Transverse colon (tissue), 4 donors: ENCODE data around the gene ENKUR. TPM values are rescaled to one million over a fixed set of nuclear protein-coding genes. Genes with fewer than 3 reads are reported as not detected.

Source experiments
- DNase-seq: peaks from one replicate; pipeline ENCODE4 v3.0.0-alpha.2; 2019
- H3K27ac ChIP-seq, 4 donors: fragments of 200-600 bp; sonication (generic); 2 replicates each; pipeline ENCODE4 v1.5.1; 2016 to 2018; ENCODE audit warnings: inconsistent platforms in 4 of 4
- H3K27me3 ChIP-seq: fragments of 200-600 bp; sonication (generic); 2 replicates; pipeline ENCODE4 v1.5.1; 2017; ENCODE audit warnings: inconsistent platforms
- H3K36me3 ChIP-seq, 4 donors: fragments of 200-600 bp; sonication (generic); 2 replicates each; pipeline ENCODE4 v1.5.1; 2017 to 2019; ENCODE audit warnings: inconsistent platforms in 4 of 4
- H3K4me1 ChIP-seq, 4 donors: fragments of 200-600 bp; sonication (generic); 2 replicates each; pipeline ENCODE4 v1.5.1; 2017 to 2020; ENCODE audit warnings: inconsistent platforms in 4 of 4
- H3K4me3 ChIP-seq, 4 donors: fragments of 200-600 bp; sonication (generic); 1 replicate in 1 of 4; 2 replicates in 3 of 4; pipeline versions ENCODE4 v1.5.1 to v1.6.1; 2017 to 2019; ENCODE audit warnings: inconsistent platforms in 4 of 4
- H3K9me3 ChIP-seq, 2 donors: fragments of 200-600 bp; sonication (generic); 2 replicates each; pipeline ENCODE4 v1.5.1; 2017 to 2019; ENCODE audit warnings: inconsistent platforms in 2 of 2
- CTCF ChIP-seq, 5 experiments: fragments of 200-600 bp in 3 of 5; fragments of 450-650 bp in 2 of 5; sonication (generic) in 3 of 5; IDR thresholded peaks; 1 replicate in 2 of 5; 2 replicates in 3 of 5; pipeline ENCODE4 v1.5.1; 2016 to 2017; ENCODE audit warnings: antibody characterized with exemption in 5 of 5, inconsistent platforms in 3 of 5, mild to moderate bottlenecking in 2 of 5, moderate library complexity in 1 of 5
- EP300 ChIP-seq: sonication (generic); formaldehyde crosslinking; IDR thresholded peaks from one replicate; pipeline ENCODE4 v1.6.1; 2017; ENCODE audit warnings: antibody characterized with exemption, low read depth
- POLR2A ChIP-seq: fragments of 450-650 bp; IDR thresholded peaks from one replicate; pipeline ENCODE4 v1.6.1; 2016; ENCODE audit warnings: antibody characterized with exemption, mild to moderate bottlenecking, moderate library complexity
- POLR2AphosphoS5 ChIP-seq, 3 donors: sonication (generic); formaldehyde crosslinking; IDR thresholded peaks; one replicate each; pipeline ENCODE4 v1.6.1; 2016; ENCODE audit warnings: antibody characterized with exemption in 3 of 3
- WGBS, 2 donors: methylation state at CpG; one replicate each; pipeline ENCODE4 v1.1.5; 2018; ENCODE audit warnings: low coverage in 1 of 2; 5-methylcytosine and 5-hydroxymethylcytosine counted together
- in situ Hi-C, 4 donors: fragments of 200-750 bp; cut with MboI; loops; one replicate each; pipeline versions ENCODE4 v1.15.0 to v1.15.1; 2017; ENCODE audit warnings: low sequenced_read_pairs in 3 of 4, low pct_ligation_motif_present in 1 of 4, low pct_unique_long_range_greater_than_20kb in 1 of 4
- intact Hi-C: fragments of 100-400 bp; cut with DNase I; formaldehyde crosslinking; loops from one replicate; pipeline ENCODE4 v1.15.1; 2023; ENCODE audit warnings: low total_unique reads
- total RNA-seq, 4 donors: library from RNA; depleted of rRNA; stranded (reverse); fragments of >200 nt; gene quantifications; one replicate each; pipeline ENCODE4 v1.1.0, GENCODE V29; 2016

The ENKUR gene
- total RNA-seq, 4 donors from 2014 or later, result 1.1 TPM; not detected in 3

DNA sequence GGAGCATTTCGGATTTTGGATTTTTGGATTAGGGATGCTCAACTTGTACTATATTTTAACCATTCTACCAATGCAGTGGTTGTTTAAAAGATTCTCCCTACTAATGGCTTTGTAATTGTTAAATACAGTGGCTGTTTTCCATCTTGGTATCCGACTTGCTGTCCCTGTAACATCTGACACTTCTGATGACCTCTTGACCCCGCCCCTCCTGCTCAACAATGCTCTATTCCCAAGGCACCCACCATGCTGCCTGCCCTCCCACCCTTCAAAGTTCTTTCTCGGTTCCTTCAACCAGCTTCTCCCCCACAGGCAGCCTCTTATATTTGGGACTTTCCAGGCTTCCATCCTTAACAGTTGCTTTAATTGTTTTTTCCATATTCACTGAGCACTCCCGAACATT is 65.5 kb downstream of the ENKUR start:
- H3K9me3 ChIP-seq, result no peaks in the 10 kb centered on the region
- no peak overlapping the region for H3K4me3 ChIP-seq
- in situ Hi-C loops, result loop anchor here in 1 of 4 donors (25.0 kb wide), 1 partner anchor 313 kb away; no protein-coding TSS in a partner anchor
- TF ChIP-seq EP300 (no peak), POLR2AphosphoS5 (IDR thresholded peaks at IDR 0.05) (no peak), CTCF (IDR thresholded peaks at IDR 0.05) (no peak), POLR2A (no peak)
- WGBS, 2 donors, result 83 to 86% methylated on average over 5 of the region's 5 CpGs
- no peaks in the 10 kb centered on the region for H3K36me3 ChIP-seq
- H3K27ac ChIP-seq, result no peak overlapping the region
- no peak for DNase-seq
- intact Hi-C loops, result no loop called here
- H3K4me1 ChIP-seq, result peaks cover 0 to 18% (median 13%) of the 10 kb centered on the region in 4 donors
- no peaks in the 10 kb centered on the region for H3K27me3 ChIP-seq

DNA sequence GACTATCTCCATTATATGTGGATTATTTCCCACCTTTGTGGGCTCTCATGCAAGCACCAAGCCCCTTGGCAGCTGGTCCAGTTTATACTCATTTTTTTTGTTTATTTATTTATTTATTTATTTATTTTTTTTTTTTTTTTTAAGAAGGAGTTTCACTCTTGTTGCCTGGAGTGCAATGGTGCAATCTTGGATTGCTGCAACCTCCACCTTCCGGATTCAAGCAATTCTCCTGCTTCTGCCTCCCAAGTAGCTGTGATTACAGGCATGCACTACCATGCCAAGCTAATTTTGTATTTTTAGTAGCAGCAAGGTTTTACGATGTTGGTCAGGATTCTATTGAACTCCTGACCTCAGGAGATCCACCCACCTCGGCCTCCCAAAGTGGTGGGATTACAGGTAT is 66.3 kb downstream of the ENKUR start:
- Histone ChIP-seq H3K4me3 (no peak overlapping the region), H3K36me3 (no peaks in the 10 kb centered on the region), H3K4me1 (peaks cover 0 to 18% (median 13%) of the 10 kb centered on the region in 4 donors), H3K9me3 (no peaks in the 10 kb centered on the region), H3K27me3 (no peaks in the 10 kb centered on the region), H3K27ac (no peak overlapping the region)
- DNase-seq, result no peak
- TF ChIP-seq EP300, result no peak
- TF ChIP-seq CTCF (IDR thresholded peaks at IDR 0.05), result no peak
- no peak for TF ChIP-seq POLR2A
- no peak for TF ChIP-seq POLR2AphosphoS5 (IDR thresholded peaks at IDR 0.05)
- 76 to 93% methylated on average over 2 to 3 of the region's 3 CpGs for WGBS, 2 donors
- in situ Hi-C loops, result loop anchor here in 1 of 4 donors (25.0 kb wide), 1 partner anchor 312 kb away; no protein-coding TSS in a partner anchor
- intact Hi-C loops, result no loop called here

GRCh38 chr10:24947304-24948097 is 68.5 kb downstream of the ENKUR start:
- no peak overlapping the region for H3K4me3 ChIP-seq
- TF ChIP-seq EP300, result no peak
- TF ChIP-seq CTCF (IDR thresholded peaks at IDR 0.05), result no peak
- H3K27ac ChIP-seq, result peak overlapping the region in 1 of 4 donors; percentile 12
- DNase-seq, result no peak
- no peaks in the 10 kb centered on the region for H3K27me3 ChIP-seq
- in situ Hi-C loops, result no loop called here
- no peaks in the 10 kb centered on the region for H3K36me3 ChIP-seq
- peaks cover 0 to 9% (median 6%) of the 10 kb centered on the region in 4 donors for H3K4me1 ChIP-seq
- intact Hi-C loops, result no loop called here
- no peaks in the 10 kb centered on the region for H3K9me3 ChIP-seq
- WGBS, 2 donors, result 70 to 74% methylated on average over 4 of the region's 4 CpGs

- H3K4me3 ChIP-seq, result no peak overlapping the region
- H3K27me3 ChIP-seq, result no peaks in the 10 kb centered on the region
- H3K36me3 ChIP-seq, result no peaks in the 10 kb centered on the region
- TF ChIP-seq EP300 (no peak), POLR2AphosphoS5 (IDR thresholded peaks at IDR 0.05) (peak in 1 of 3 donors; percentile 44)
- no peak overlapping the region for H3K27ac ChIP-seq
- no peaks in the 10 kb centered on the region for H3K9me3 ChIP-seq
- intact Hi-C loops, result no loop called here
- in situ Hi-C loops, result no loop called here
- 75 to 79% methylated on average over 5 to 11 of the region's 11 CpGs for WGBS, 2 donors
- no peaks in the 10 kb centered on the region for H3K4me1 ChIP-seq
- DNase-seq, result peak; percentile 69
Observed at GRCh38 chr10:24944512-24945255, 71.3 kb downstream of the ENKUR start.
